Memory B cell (primary cell): ENCODE results near the gene TLE4.
"Not testable (repeated sequence)": the region's sequence is repeated elsewhere in the genome, so short reads cannot be mapped to it uniquely, and the experiment has no call there.

Experiments used
- ATAC-seq: fragments of 150-1000 bp; cut with Tn5 transposase; 2 replicates; pipeline ENCODE4 v1.10.0; 2021; ENCODE audit warnings: low read depth, mild to moderate bottlenecking, moderate library complexity
- DNase-seq, 2 donors: peaks; one replicate each; pipeline ENCODE4 v3.0.0; 2022; ENCODE audit warnings: low spot score in 2 of 2
- H3K27ac Mint-ChIP-seq: one replicate; pipeline ENCODE4 v1.8.0; 2022; ENCODE audit warnings: mild to moderate bottlenecking, moderate library complexity, mixed read lengths
- H3K27me3 Mint-ChIP-seq: one replicate; pipeline ENCODE4 v1.8.0; 2022; ENCODE audit warnings: mixed read lengths
- H3K36me3 Mint-ChIP-seq: one replicate; pipeline ENCODE4 v1.8.0; 2022; ENCODE audit warnings: mild to moderate bottlenecking, mixed read lengths
- H3K4me1 Mint-ChIP-seq: one replicate; pipeline ENCODE4 v1.8.0; 2022; ENCODE audit warnings: mixed read lengths
- H3K4me3 Mint-ChIP-seq: one replicate; pipeline ENCODE4 v1.8.0; 2022; ENCODE audit warnings: mild to moderate bottlenecking, moderate library complexity, mixed read lengths
- H3K9me3 Mint-ChIP-seq: one replicate; pipeline ENCODE4 v1.8.0; 2022; ENCODE audit warnings: mixed read lengths

TLE4 gene

GRCh38 chr9:79644048-79644447 is 72.3 kb downstream of the TLE4 start:
- ATAC-seq (no peak), DNase-seq (no peak)
- Mint-ChIP-seq H3K27ac (no peak overlapping the region), H3K27me3 (no peaks in the 10 kb centered on the region), H3K36me3 (peaks cover 40% of the 10 kb centered on the region), H3K4me3 (no peak overlapping the region), H3K9me3 (peaks cover 5% of the 10 kb centered on the region), H3K4me1 (peaks cover 4% of the 10 kb centered on the region)

DNA sequence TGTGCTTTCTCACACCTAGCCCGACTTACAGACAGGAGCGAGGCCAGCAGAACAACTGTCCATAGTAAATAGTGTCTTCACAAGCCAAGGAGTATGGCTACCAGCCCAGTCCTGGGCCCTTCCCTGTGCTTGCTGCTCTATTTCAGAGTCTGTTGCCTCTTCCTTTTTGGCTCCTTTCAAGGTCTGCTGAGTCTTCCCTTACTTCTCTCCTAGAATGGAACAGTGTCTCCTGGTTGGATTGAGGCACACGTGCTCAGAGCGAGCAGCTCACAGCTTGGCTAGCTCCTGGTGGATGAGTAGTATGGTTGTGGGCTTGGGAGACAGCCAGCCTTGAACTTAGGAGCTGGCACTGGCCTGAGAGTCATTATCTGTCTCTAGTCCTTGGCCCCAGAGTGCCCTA is 72.8 kb downstream of the TLE4 start:
- Mint-ChIP-seq H3K4me3 (no peak overlapping the region), H3K36me3 (peaks cover 40% of the 10 kb centered on the region), H3K27me3 (no peaks in the 10 kb centered on the region), H3K4me1 (peaks cover 4% of the 10 kb centered on the region), H3K27ac (no peak overlapping the region), H3K9me3 (peaks cover 5% of the 10 kb centered on the region)
- DNase-seq, result no peak
- ATAC-seq, result no peak

DNA sequence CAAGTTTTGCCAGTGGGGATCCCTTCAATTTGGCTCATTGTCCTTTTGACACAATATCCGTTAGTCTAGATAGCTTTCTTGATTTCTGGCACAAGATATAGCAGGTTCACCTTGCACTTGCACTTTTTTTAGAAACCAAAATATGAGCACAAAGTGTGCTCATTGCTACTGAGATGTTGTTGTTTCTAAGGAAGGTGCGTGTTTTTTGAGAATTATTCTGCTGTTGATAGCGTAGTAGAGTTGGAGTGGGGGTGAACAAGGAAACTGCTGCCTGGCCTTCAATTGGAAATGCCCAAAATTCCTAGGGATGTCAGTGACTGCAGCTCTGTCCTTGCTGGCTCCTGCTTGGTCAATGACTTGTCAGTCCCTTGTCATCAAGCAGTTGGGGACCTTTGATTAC is 73.3 kb downstream of the TLE4 start:
- ATAC-seq (no peak), DNase-seq (no peak)
- Mint-ChIP-seq H3K4me1 (no peaks in the 10 kb centered on the region), H3K36me3 (peaks cover 38% of the 10 kb centered on the region), H3K9me3 (peaks cover 5% of the 10 kb centered on the region), H3K27ac (no peak overlapping the region), H3K4me3 (no peak overlapping the region), H3K27me3 (no peaks in the 10 kb centered on the region)

DNA sequence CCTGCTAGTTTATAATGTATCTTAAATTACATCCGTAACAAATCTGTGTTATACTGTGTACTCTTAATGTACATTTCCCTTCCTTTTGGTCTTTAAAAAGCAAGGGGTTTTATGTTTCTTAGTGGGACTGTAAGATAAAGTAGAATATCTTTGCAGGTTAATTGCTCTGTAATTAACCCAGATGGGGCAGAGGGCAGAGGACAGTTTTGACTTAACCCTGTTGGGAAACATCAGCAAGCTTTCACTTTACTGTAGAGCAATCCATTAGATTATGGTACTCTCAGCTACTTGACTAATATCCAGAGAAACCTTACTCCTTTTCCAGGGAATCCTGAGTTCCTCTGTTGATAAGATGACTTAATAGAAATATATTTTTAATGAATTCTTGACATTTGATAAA is 74.3 kb downstream of the TLE4 start:
- Mint-ChIP-seq H3K36me3 (peaks cover 36% of the 10 kb centered on the region), H3K4me1 (peaks cover 2% of the 10 kb centered on the region), H3K27me3 (no peaks in the 10 kb centered on the region), H3K9me3 (peaks cover 5% of the 10 kb centered on the region), H3K4me3 (no peak overlapping the region), H3K27ac (no peak overlapping the region)
- no peak for DNase-seq
- ATAC-seq, result no peak

DNA sequence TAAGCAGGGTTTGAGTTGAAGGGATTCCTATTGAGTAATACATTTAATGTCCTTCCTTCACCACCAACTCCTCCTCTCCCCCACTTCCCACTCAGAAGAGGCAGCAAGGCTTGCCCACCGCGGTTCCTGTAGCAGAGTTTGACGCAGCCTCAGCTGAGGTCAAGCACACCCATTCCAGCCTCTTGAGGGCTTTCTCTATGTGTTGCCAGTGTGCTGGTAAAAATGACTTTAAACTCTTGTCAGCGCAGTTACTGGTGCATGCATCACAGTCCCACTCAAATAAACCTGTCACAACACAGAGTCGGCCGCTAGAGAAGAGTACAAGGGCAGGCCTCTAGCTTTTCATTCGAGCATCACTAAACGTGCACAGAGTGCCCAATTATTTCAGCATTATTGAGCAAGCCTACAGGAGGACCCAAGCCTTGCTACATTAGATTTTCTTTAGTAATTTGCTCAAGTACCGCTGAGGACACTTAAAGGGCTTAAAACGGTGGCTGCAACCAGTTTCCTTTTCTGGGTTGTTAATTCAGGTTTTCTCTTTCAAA is 79.6 kb downstream of the TLE4 start:
- Mint-ChIP-seq H3K27me3 (no peaks in the 10 kb centered on the region), H3K27ac (no peak overlapping the region), H3K4me3 (no peak overlapping the region), H3K36me3 (peaks cover 9% of the 10 kb centered on the region), H3K9me3 (no peaks in the 10 kb centered on the region), H3K4me1 (peaks cover 2% of the 10 kb centered on the region)
- no peak for DNase-seq
- ATAC-seq, result no peak

- DNase-seq (no peak), ATAC-seq (no peak)
- Mint-ChIP-seq H3K9me3 (no peaks in the 10 kb centered on the region), H3K27ac (no peak overlapping the region), H3K27me3 (no peaks in the 10 kb centered on the region), H3K4me1 (peaks cover 2% of the 10 kb centered on the region), H3K4me3 (no peak overlapping the region), H3K36me3 (peaks cover 17% of the 10 kb centered on the region)
Measured at GRCh38 chr9:79652598-79652997, 80.8 kb downstream of the TLE4 start.

- not testable (repeated sequence) for H3K27ac Mint-ChIP-seq, H3K4me1 Mint-ChIP-seq, DNase-seq, H3K9me3 Mint-ChIP-seq, ATAC-seq, H3K27me3 Mint-ChIP-seq, H3K4me3 Mint-ChIP-seq
- peaks cover 24% of the 10 kb centered on the region for H3K36me3 Mint-ChIP-seq
Measured at GRCh38 chr9:79654591-79655382, 83.0 kb downstream of the TLE4 start.

- H3K4me3 Mint-ChIP-seq, result no peak overlapping the region
- no peak for ATAC-seq
Measured at GRCh38 chr9:79655551-79655950, 83.8 kb downstream of the TLE4 start.

DNA sequence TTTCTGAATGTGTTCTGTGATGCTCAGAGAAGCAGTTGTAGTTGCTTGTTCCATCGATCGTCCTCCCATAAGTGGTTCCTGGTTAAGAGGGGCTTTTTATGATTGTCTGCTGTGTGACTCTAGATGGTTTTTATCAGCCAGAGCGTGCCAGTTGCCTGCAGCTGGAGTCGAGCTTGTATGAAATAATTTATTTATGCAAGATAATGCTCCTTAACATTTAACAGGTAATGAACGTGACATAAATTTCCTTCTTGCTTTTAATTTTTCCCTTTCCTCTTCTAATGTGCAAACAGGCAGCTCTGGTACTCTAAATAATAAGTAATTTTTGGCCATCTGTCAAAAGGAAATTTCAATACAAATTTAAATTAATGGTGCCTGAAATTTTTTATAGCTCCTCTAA is 84.4 kb downstream of the TLE4 start:
- Mint-ChIP-seq H3K4me3 (no peak overlapping the region), H3K36me3 (peaks cover 24% of the 10 kb centered on the region), H3K27ac (no peak overlapping the region), H3K27me3 (no peaks in the 10 kb centered on the region), H3K9me3 (no peaks in the 10 kb centered on the region), H3K4me1 (peaks cover 1% of the 10 kb centered on the region)
- DNase-seq (no peak), ATAC-seq (no peak)

More at GRCh38 chr9:79655551-79655950, 83.8 kb downstream of the TLE4 start:
- H3K9me3 Mint-ChIP-seq, result no peaks in the 10 kb centered on the region
- H3K36me3 Mint-ChIP-seq, result peaks cover 23% of the 10 kb centered on the region
- H3K27me3 Mint-ChIP-seq, result no peaks in the 10 kb centered on the region
- DNase-seq, result no peak
- no peaks in the 10 kb centered on the region for H3K4me1 Mint-ChIP-seq
- H3K27ac Mint-ChIP-seq, result no peak overlapping the region

GRCh38 chr9:79657891-79658290 is 86.1 kb downstream of the TLE4 start:
- H3K4me3 Mint-ChIP-seq, result no peak overlapping the region
- H3K36me3 Mint-ChIP-seq, result peaks cover 26% of the 10 kb centered on the region
- no peak for DNase-seq
- H3K27me3 Mint-ChIP-seq, result no peaks in the 10 kb centered on the region
- H3K4me1 Mint-ChIP-seq, result peaks cover 3% of the 10 kb centered on the region
- H3K9me3 Mint-ChIP-seq, result no peaks in the 10 kb centered on the region
- H3K27ac Mint-ChIP-seq, result no peak overlapping the region
- no peak for ATAC-seq

DNA sequence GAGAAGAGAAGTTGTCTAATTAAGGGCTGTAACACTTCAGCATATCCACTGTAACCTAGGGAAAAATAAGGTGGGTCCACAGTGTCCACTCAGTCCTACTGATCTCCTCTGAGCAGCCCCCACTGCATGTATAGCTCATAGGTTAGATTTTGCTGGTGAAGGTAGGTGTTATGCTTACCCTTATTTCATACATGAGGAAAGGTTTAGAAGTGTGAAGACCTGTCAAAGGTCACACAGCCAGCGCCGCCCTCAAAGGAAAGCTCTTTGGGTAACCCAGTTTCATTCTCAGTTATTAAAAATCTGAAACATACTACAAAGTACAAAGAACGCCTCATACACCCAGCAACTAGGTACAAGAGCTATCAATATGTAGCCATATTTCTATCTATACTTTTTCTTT is 87.2 kb downstream of the TLE4 start:
- peaks cover 7% of the 10 kb centered on the region for H3K4me1 Mint-ChIP-seq
- peaks cover 22% of the 10 kb centered on the region for H3K36me3 Mint-ChIP-seq
- DNase-seq (no peak), ATAC-seq (no peak)
- no peak overlapping the region for H3K4me3 Mint-ChIP-seq
- no peaks in the 10 kb centered on the region for H3K9me3 Mint-ChIP-seq
- no peak overlapping the region for H3K27ac Mint-ChIP-seq
- no peaks in the 10 kb centered on the region for H3K27me3 Mint-ChIP-seq

GRCh38 chr9:79660615-79661014 is 88.8 kb downstream of the TLE4 start:
- ATAC-seq (no peak), DNase-seq (no peak)
- Mint-ChIP-seq H3K36me3 (peaks cover 21% of the 10 kb centered on the region), H3K27me3 (no peaks in the 10 kb centered on the region), H3K27ac (no peak overlapping the region), H3K9me3 (no peaks in the 10 kb centered on the region), H3K4me1 (peaks cover 12% of the 10 kb centered on the region), H3K4me3 (no peak overlapping the region)

- H3K4me3 Mint-ChIP-seq, result no peak overlapping the region
- no peaks in the 10 kb centered on the region for H3K9me3 Mint-ChIP-seq
- DNase-seq (no peak), ATAC-seq (no peak)
- no peak overlapping the region for H3K27ac Mint-ChIP-seq
- H3K36me3 Mint-ChIP-seq, result peaks cover 24% of the 10 kb centered on the region
- peaks cover 12% of the 10 kb centered on the region for H3K4me1 Mint-ChIP-seq
- no peaks in the 10 kb centered on the region for H3K27me3 Mint-ChIP-seq
Measured at GRCh38 chr9:79661279-79661678, 89.5 kb downstream of the TLE4 start.

- Mint-ChIP-seq H3K27ac (no peak overlapping the region), H3K36me3 (peaks cover 20% of the 10 kb centered on the region), H3K9me3 (no peaks in the 10 kb centered on the region), H3K27me3 (no peaks in the 10 kb centered on the region), H3K4me1 (peaks cover 12% of the 10 kb centered on the region), H3K4me3 (no peak overlapping the region)
- ATAC-seq (no peak), DNase-seq (no peak)
Measured at GRCh38 chr9:79661886-79662536, 90.2 kb downstream of the TLE4 start.
